BE2C (cell line): Measurements from ENCODE around the gene FBXW8.

Source experiments
- DNase-seq: peaks from one replicate; pipeline ENCODE4 v3.0.0-alpha.2; 2020
- H3K27me3 ChIP-seq: fragments of 250-450 bp; sonication (Bioruptor Pico); 2 replicates; pipeline ENCODE4 v1.5.1; 2020; ENCODE audit warnings: mild to moderate bottlenecking
- H3K36me3 ChIP-seq: fragments of 250-450 bp; sonication (Bioruptor Pico); 2 replicates; pipeline ENCODE4 v1.5.1; 2020; ENCODE audit warnings: mild to moderate bottlenecking
- H3K4me1 ChIP-seq: fragments of 250-450 bp; sonication (Bioruptor Pico); 2 replicates; pipeline ENCODE4 v1.5.1; 2020
- H3K4me3 ChIP-seq: 2 replicates; pipeline ENCODE4 v1.5.1; 2011; ENCODE audit warnings: low read depth, low read length
- H3K9me3 ChIP-seq: fragments of 250-450 bp; sonication (Bioruptor Pico); 2 replicates; pipeline ENCODE4 v1.5.1; 2020
- CTCF ChIP-seq: IDR thresholded peaks from 2 replicates; pipeline ENCODE4 v1.5.1; 2012; ENCODE audit warnings: mild to moderate bottlenecking, low read depth, low read length

The FBXW8 gene

GRCh38 chr12:117067016-117067415 lies 156.3 kb downstream of the FBXW8 start:
- Histone ChIP-seq H3K27me3 (no peaks in the 10 kb centered on the region), H3K36me3 (no peaks in the 10 kb centered on the region; the same call in 1 of the 2 replicates), H3K9me3 (no peaks in the 10 kb centered on the region), H3K4me3 (no peak overlapping the region), H3K4me1 (peaks cover 4% of the 10 kb centered on the region; the same call in 1 of the 2 replicates)
- no peak for DNase-seq
- no peak for TF ChIP-seq CTCF

- H3K9me3 ChIP-seq = no peaks in the 10 kb centered on the region
- H3K4me3 ChIP-seq = no peak overlapping the region
- TF ChIP-seq CTCF = no peak
- peaks cover 4% of the 10 kb centered on the region; the same call in 1 of the 2 replicates for H3K4me1 ChIP-seq
- DNase-seq = no peak
- no peaks in the 10 kb centered on the region for H3K27me3 ChIP-seq
- no peaks in the 10 kb centered on the region; the same call in 1 of the 2 replicates for H3K36me3 ChIP-seq
These were observed 156.9 kb downstream of the FBXW8 start for GRCh38 chr12:117067638-117068037.

GRCh38 chr12:117068492-117068891 lies 157.7 kb downstream of the FBXW8 start:
- Histone ChIP-seq H3K4me3 (no peak overlapping the region), H3K4me1 (peaks cover 4% of the 10 kb centered on the region; the same call in 1 of the 2 replicates), H3K36me3 (no peaks in the 10 kb centered on the region; the same call in 1 of the 2 replicates), H3K9me3 (no peaks in the 10 kb centered on the region), H3K27me3 (no peaks in the 10 kb centered on the region)
- no peak for DNase-seq
- TF ChIP-seq CTCF = no peak

GRCh38 chr12:117069101-117069797 lies 158.5 kb downstream of the FBXW8 start:
- H3K4me3 ChIP-seq = no peak overlapping the region
- H3K36me3 ChIP-seq = no peaks in the 10 kb centered on the region; the same call in 1 of the 2 replicates
- DNase-seq = no peak
- H3K27me3 ChIP-seq = no peaks in the 10 kb centered on the region
- peaks cover 4% of the 10 kb centered on the region; the same call in 1 of the 2 replicates for H3K4me1 ChIP-seq
- no peak for TF ChIP-seq CTCF
- no peaks in the 10 kb centered on the region for H3K9me3 ChIP-seq

- Histone ChIP-seq H3K36me3 (no peaks in the 10 kb centered on the region; the same call in 1 of the 2 replicates), H3K9me3 (no peaks in the 10 kb centered on the region), H3K4me3 (no peak overlapping the region), H3K4me1 (peaks cover 4% of the 10 kb centered on the region; the same call in 1 of the 2 replicates), H3K27me3 (no peaks in the 10 kb centered on the region)
- DNase-seq = no peak
- TF ChIP-seq CTCF = no peak
These were observed 159.5 kb downstream of the FBXW8 start for GRCh38 chr12:117069926-117070900.
